ENCODE results near the gene STAT5A.
"Not testable (repeated sequence)": the region's sequence is repeated elsewhere in the genome, so short reads cannot be mapped to it uniquely, and the experiment has no call there.

STAT5A gene

DNA sequence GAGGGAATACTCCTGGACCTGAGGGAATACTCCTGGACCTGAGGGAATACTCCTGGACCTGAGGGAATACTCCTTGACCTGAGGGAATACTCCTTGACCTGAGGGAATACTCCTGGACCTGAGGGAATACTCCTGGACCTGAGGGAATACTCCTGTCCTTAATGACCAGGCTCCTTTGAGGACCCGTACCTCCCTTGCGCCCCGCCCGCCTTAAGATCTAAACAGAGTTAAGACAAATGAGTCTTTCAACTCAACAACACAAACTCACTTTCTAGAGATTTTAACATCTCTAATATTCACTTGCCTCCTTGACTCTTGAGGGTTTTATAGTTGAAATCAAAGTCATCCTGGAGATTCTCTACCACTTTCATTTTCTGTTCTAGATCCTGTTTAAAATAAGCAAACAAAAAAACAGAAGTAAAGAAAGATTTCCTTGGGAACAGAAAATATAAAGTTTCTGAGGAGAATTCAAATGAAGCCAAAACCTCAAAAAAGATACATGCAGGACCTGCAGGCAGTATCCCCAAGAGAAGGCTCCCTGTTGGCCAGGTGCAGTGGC lies 50.2 kb downstream of the STAT5A start:
- DNase-seq = no peak

- no peak for DNase-seq
These were observed 50.9 kb downstream of the STAT5A start for GRCh38 chr17:42339221-42339620.

- no peak for DNase-seq
These were observed 52.4 kb downstream of the STAT5A start for GRCh38 chr17:42340691-42341127.

GRCh38 chr17:42341568-42341967 lies 53.3 kb downstream of the STAT5A start:
- no peak for DNase-seq

- DNase-seq = no peak
These were observed 54.1 kb downstream of the STAT5A start for GRCh38 chr17:42342242-42343008.

DNA sequence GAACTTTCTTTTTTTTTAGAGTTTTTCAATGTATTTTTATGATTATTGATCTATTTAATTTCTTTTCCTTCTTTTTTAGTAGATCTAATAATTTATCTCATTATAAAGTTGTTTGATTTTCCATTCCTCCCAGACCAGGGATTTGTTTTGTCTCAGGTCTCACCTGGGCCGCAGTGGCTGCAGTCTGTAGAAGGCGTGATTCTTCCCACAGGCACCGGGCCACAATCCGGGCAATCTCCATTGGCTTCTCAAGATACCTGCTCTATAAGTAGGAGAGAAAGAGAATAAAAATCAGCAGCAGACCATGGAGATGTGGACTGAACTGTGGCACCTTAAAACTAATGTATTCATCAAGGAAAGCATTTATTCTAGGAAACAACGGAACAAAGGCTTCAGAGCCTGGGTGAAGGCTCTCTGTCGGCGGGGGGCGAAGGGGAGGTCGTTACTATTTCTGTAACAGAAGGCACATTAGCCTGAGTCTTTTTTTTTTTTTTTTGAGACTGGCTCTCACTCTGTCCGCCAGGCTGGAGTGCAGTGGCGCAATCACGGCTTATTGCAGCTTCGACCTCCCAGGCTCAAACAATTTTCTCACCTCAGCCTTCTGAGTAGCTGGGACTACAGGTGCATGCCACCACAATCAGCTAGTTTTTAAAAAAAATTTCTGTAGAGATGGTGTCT lies 57.2 kb downstream of the STAT5A start:
- DNase-seq = no peak

GRCh38 chr17:42346481-42346880 lies 58.2 kb downstream of the STAT5A start:
- DNase-seq = no peak

DNA sequence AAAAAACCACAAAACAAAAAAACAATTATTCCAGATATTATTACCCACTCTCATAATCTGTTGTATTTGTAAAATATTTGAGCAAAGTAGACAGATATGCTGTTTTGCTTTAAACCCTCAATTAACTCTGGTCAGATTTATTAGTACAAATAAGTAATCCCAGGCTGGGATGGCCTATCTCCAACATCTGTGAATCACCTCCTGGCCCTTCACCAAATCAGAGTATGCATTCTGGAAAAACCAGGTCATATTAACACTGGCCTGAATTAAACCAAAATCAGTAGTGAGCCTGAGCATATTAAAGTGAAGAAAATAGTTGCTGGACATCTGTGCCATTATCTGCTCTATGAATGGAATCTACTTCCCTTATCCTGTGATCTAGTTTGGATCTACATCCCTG lies 58.9 kb downstream of the STAT5A start:
- DNase-seq = no peak

- no peak for DNase-seq
These were observed 59.3 kb downstream of the STAT5A start for GRCh38 chr17:42347606-42348005.

DNA sequence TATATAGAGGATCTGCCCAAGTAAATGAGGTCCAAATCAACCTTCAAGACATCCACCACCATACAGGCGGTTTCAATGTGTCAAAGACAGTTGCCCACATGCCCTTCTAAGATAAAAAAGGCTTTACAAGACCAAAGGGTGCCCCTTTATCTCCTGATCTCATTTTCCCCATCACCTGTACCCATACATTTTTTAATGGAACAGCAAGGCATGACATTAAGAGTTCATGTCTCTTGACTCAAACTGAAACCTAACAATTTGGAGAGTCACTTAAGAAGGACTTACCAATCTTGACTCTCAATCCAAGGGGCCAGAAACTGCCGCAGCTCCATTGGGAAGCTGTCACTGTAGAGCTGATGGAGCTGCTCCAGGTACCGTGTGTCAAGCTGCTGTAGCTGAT lies 59.8 kb downstream of the STAT5A start:
- DNase-seq = no peak

GRCh38 chr17:42354956-42355843 lies 66.9 kb downstream of the STAT5A start:
- no peak for DNase-seq

- no peak for DNase-seq
These were observed 70.1 kb downstream of the STAT5A start for GRCh38 chr17:42358434-42358833.

DNA sequence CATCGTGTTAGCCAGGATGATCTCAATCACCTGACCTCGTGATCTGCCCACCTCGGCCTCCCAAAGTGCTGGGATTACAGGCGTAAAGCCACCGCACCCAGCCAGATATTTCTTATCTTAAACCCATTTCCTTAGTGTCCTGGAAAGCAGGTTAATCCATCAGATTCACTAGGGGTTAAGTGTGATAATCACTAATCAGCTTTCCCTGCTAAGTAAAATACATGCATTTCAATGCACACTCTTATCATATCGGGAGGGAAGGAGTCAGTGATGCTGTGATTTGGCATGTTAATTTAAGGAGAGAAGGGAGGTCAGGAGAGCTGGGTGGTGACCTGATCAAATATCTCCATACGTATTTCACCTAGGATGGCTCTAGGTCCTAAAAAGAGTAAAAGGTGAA lies 70.8 kb downstream of the STAT5A start:
- no peak for DNase-seq

GRCh38 chr17:42360388-42360787 lies 72.1 kb downstream of the STAT5A start:
- not testable (repeated sequence) for DNase-seq
